ENCODE results near the gene KLLN. TPM values are rescaled to one million over a fixed set of nuclear protein-coding genes. Genes with fewer than 3 reads are reported as not detected.

KLLN gene
- total and polyA plus RNA-seq, 2 of the 13 experiments (the other 11 are each of a cell fraction or from before 2014, with no cell fraction given): 0.08 to 0.44 TPM

DNA sequence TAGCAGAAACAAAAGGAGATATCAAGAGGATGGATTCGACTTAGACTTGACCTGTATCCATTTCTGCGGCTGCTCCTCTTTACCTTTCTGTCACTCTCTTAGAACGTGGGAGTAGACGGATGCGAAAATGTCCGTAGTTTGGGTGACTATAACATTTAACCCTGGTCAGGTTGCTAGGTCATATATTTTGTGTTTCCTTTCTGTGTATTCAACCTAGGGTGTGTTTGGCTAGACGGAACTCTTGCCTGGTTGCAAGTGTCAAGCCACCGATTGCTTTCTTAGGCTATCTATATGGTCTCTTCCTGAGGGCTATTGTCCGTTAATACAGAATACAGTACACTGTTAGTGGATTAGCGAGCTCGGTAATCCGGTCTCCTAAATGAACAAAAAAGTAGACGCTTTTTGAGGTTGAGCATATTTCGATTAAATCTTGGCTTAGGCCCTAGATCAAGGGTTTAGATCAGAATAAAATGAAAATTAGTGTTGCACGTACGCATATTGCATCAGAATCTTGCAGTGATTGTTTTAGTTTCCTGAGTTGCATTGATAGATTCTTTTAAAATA is 1.2 kb upstream of the KLLN start:
- peak overlapping the region; percentile 82 for H3K9ac ChIP-seq (ENCODE audit: insufficient read depth, low read depth, low read length)
- peak overlapping the region; percentile 88 for H3K27ac ChIP-seq (ENCODE audit: extremely low read length, insufficient read depth, low read length)
- no peaks in the 10 kb centered on the region; a peak in 1 of 5 replicates for H3K27me3 ChIP-seq (ENCODE audit: control insufficient read depth in 1 of 2, insufficient read depth in 2 of 2, low read length in 2 of 2)
- H4K20me1 ChIP-seq (ENCODE audit: insufficient read depth, low read length): peaks cover 48% of the 10 kb centered on the region
- ChIA-PET POLR2A (interaction anchor here (3.6 kb wide), 1 partner anchor 19 kb away, joined by 13 read pairs; no protein-coding TSS in a partner anchor), CTCF (ENCODE audit: low intra/inter-chr PET ratio, low total read pairs) (no interaction called here)
- H3K9me3 ChIP-seq (ENCODE audit: low read length): no peaks in the 10 kb centered on the region
- ATAC-seq (no peak), DNase-seq (ENCODE audit: low spot score) (no peak), FAIRE-seq (no peak)
- no peak overlapping the region for H2AFZ ChIP-seq (ENCODE audit: low read length)
- H3K4me2 ChIP-seq (ENCODE audit: low read depth, low read length): peak overlapping the region; percentile 76
- intact Hi-C loops (cut with micrococcal nuclease; ENCODE audit: unreplicated experiment): no loop called here
- TF ChIP-seq, protein P1, sequence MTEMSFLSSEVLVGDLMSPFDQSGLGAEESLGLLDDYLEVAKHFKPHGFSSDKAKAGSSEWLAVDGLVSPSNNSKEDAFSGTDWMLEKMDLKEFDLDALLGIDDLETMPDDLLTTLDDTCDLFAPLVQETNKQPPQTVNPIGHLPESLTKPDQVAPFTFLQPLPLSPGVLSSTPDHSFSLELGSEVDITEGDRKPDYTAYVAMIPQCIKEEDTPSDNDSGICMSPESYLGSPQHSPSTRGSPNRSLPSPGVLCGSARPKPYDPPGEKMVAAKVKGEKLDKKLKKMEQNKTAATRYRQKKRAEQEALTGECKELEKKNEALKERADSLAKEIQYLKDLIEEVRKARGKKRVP (CRISPR knock-in tag; IDR thresholded peaks at IDR 0.05): peak in 1 of 2 experiments; percentile 75; a peak in 2 of 4 replicates
- TF ChIP-seq ERF (CRISPR knock-in tag; IDR thresholded peaks at IDR 0.05) (0 out of 2 replicates have a peak, but pooled peaks have one; percentile 13), CREB1 (IDR thresholded peaks at IDR 0.05) (no peak), CREB1 (CRISPR knock-in tag; IDR thresholded peaks at IDR 0.05) (0 out of 2 replicates have a peak, but pooled peaks have one; percentile 20), FOXJ3 (CRISPR knock-in tag; IDR thresholded peaks at IDR 0.05; ENCODE audit: borderline replicate concordance) (no peak), CEBPB (IDR thresholded peaks at IDR 0.05; ENCODE audit: borderline replicate concordance, low read depth, low read length) (peak; percentile 17; the same call in 1 of the 2 replicates), ZNF589 (CRISPR knock-in tag; conservative IDR thresholded peaks at IDR 0.05) (no peak), PHF21A (CRISPR knock-in tag; IDR thresholded peaks at IDR 0.05) (peak; percentile 44; the same call in 1 of the 2 replicates), SAP130 (CRISPR knock-in tag; IDR thresholded peaks at IDR 0.05; ENCODE audit: low read depth) (peak; percentile 62), ZNF7 (CRISPR knock-in tag; IDR thresholded peaks at IDR 0.05) (no peak), ZNF282 (IDR thresholded peaks at IDR 0.05; ENCODE audit: partially characterized antibody) (no peak), CEBPG (CRISPR knock-in tag; IDR thresholded peaks at IDR 0.05) (peak; percentile 64; the same call in 1 of the 2 replicates), ELF3 (CRISPR knock-in tag; IDR thresholded peaks at IDR 0.05) (no peak), HDAC1 (CRISPR knock-in tag; IDR thresholded peaks at IDR 0.05) (0 out of 2 replicates have a peak, but pooled peaks have one; percentile 28), SIN3A (IDR thresholded peaks at IDR 0.05; ENCODE audit: borderline replicate concordance, low read depth, low read length) (peak; percentile 43; the same call in 1 of the 2 replicates)
- under 1% methylated on average over 16 of the region's 16 CpGs for WGBS (ENCODE audit: low lambda C conversion rate)
- in situ Hi-C loops (cut with HindIII; ENCODE audit: extremely low pct_ligation_motif_present, low pct_unique_long_range_greater_than_20kb): loop anchor here (5.0 kb wide), 2 partner anchors 248 to 523 kb away; no protein-coding TSS in a partner anchor
- peaks cover 55% of the 10 kb centered on the region for H3K79me2 ChIP-seq (ENCODE audit: insufficient read depth, low read length)
- no TSS peak for BruUV-seq (replicated peaks)
- no peaks in the 10 kb centered on the region for H3K36me3 ChIP-seq (replicated peaks in 1 of 2; ENCODE audit: control insufficient read depth in 1 of 2, insufficient read depth in 2 of 2, low read length in 2 of 2)
- peak overlapping the region; percentile 65 to 94 (median 80) for H3K4me3 ChIP-seq (replicated peaks in 1 of 3; ENCODE audit: insufficient read depth in 1 of 3, low read depth in 2 of 3, low read length in 3 of 3)
- peaks cover 31% of the 10 kb centered on the region for H3K4me1 ChIP-seq (ENCODE audit: insufficient read depth, low read length)

Measured in HepG2 (cell line).